ENCODE data around the gene TLE5. TPM values are rescaled to one million over a fixed set of nuclear protein-coding genes. Genes with fewer than 3 reads are reported as not detected.
A peak's percentile ranks its signal among the peaks of the same experiment; 100 is the strongest.

TLE5 gene
- total and polyA plus RNA-seq, 10 of the 15 experiments (the other 5 are each of a cell fraction or from before 2014, with no cell fraction given), result 2.5 to 373 (median 154) TPM

- in situ Hi-C loops (cut with MboI), result no loop called here
- 93% methylated on average over 20 of the region's 20 CpGs for WGBS (ENCODE audit: insufficient coverage, insufficient replicate concordance, low lambda C conversion rate, missing lambda C conversion rate)
- H2AFZ ChIP-seq (ENCODE audit: control insufficient read depth, low read depth, low read length), result no peak overlapping the region
- BruUV-seq (replicated peaks), result no TSS peak
- H3K4me1 ChIP-seq (ENCODE audit: control insufficient read depth, insufficient read depth, low read length), result peaks cover 12% of the 10 kb centered on the region
- peaks cover 29% of the 10 kb centered on the region for H3K79me2 ChIP-seq (ENCODE audit: control insufficient read depth, insufficient read depth, low read length)
- no peak for DNase-seq (ENCODE audit: low read depth, low spot score)
- H3K4me3 ChIP-seq, result no peak overlapping the region
- no peak overlapping the region for H3K4me2 ChIP-seq (ENCODE audit: control insufficient read depth, insufficient read depth)
- no peak for ATAC-seq
- peak; percentile 36; the same call in 1 of the 2 replicates for TF ChIP-seq POLR2AphosphoS5 (IDR thresholded peaks at IDR 0.05; ENCODE audit: low read length)
- TF ChIP-seq POLR2AphosphoS2 (IDR thresholded peaks at IDR 0.05; ENCODE audit: low read depth, low read length), result 0 out of 2 replicates have a peak, but pooled peaks have one; percentile 27
- no peak for TF ChIP-seq BACH1 (IDR thresholded peaks at IDR 0.05; ENCODE audit: borderline replicate concordance)
- no peak overlapping the region for H3K27ac ChIP-seq (ENCODE audit: control insufficient read depth, insufficient read depth)
- POLR2A ChIA-PET, result interaction anchor here (1.3 kb wide), 1 partner anchor 18 kb away, joined by 3 read pairs; no protein-coding TSS in a partner anchor
- intact Hi-C loops (cut with micrococcal nuclease; ENCODE audit: unreplicated experiment), result no loop called here
- FAIRE-seq, result no peak
- SMC1A ChIA-PET (ENCODE audit: uncharacterized antibody, unreplicated experiment), result interaction anchor here (1.6 kb wide), 1 partner anchor 16 kb away, joined by 4 read pairs; no protein-coding TSS in a partner anchor
- no peak overlapping the region for H3K9ac ChIP-seq (ENCODE audit: control insufficient read depth, insufficient read depth, low read length)
- H4K20me1 ChIP-seq (ENCODE audit: control insufficient read depth, insufficient read depth), result peaks cover 11% of the 10 kb centered on the region; the same call in 1 of the 2 replicates
- peaks cover 17 to 20% of the 10 kb centered on the region in 2 experiments; a peak in 3 of 4 replicates for H3K36me3 ChIP-seq (ENCODE audit: control insufficient read depth in 2 of 2, insufficient read depth in 2 of 2, low read length in 1 of 2)
- H3K27me3 ChIP-seq (replicated peaks in 1 of 2; ENCODE audit: control insufficient read depth in 2 of 2, insufficient read depth in 2 of 2, low read length in 1 of 2), result no peaks in the 10 kb centered on the region
- H3K9me3 ChIP-seq (replicated peaks; ENCODE audit: control insufficient read depth, insufficient read depth, low read length), result no peaks in the 10 kb centered on the region
- CTCF ChIA-PET, result interaction anchor here (0.5 kb wide), 1 partner anchor 10 kb away, joined by 3 read pairs; no protein-coding TSS in a partner anchor
- RAD21 ChIA-PET (ENCODE audit: unreplicated experiment), result no interaction called here
Observed at GRCh38 chr19:3058009-3058820, 4.1 kb downstream of the TLE5 start.

- POLR2A ChIA-PET, result interaction anchor here (1.3 kb wide), 1 partner anchor 17 kb away, joined by 3 read pairs; no protein-coding TSS in a partner anchor
- H3K9me3 ChIP-seq (replicated peaks; ENCODE audit: control insufficient read depth, insufficient read depth, low read length), result no peaks in the 10 kb centered on the region
- H3K79me2 ChIP-seq (ENCODE audit: control insufficient read depth, insufficient read depth, low read length), result peaks cover 25% of the 10 kb centered on the region
- DNase-seq (ENCODE audit: low read depth, low spot score) (no peak), FAIRE-seq (no peak), ATAC-seq (no peak)
- TF ChIP-seq POLR2AphosphoS5 (IDR thresholded peaks at IDR 0.05; ENCODE audit: low read length), result 0 out of 2 replicates have a peak, but pooled peaks have one; percentile 4
- no peak for TF ChIP-seq E4F1 (IDR thresholded peaks at IDR 0.05; ENCODE audit: borderline replicate concordance, partially characterized antibody)
- CTCF ChIA-PET, result interaction anchor here (0.6 kb wide), 1 partner anchor 33 kb away, joined by 3 read pairs; no protein-coding TSS in a partner anchor
- SMC1A ChIA-PET (ENCODE audit: uncharacterized antibody, unreplicated experiment), result no interaction called here
- H3K27me3 ChIP-seq (replicated peaks in 1 of 2; ENCODE audit: control insufficient read depth in 2 of 2, insufficient read depth in 2 of 2, low read length in 1 of 2), result no peaks in the 10 kb centered on the region
- 85% methylated on average over 10 of the region's 26 CpGs for WGBS (ENCODE audit: insufficient coverage, insufficient replicate concordance, low lambda C conversion rate, missing lambda C conversion rate)
- no peak overlapping the region for H3K27ac ChIP-seq (ENCODE audit: control insufficient read depth, insufficient read depth)
- H3K4me3 ChIP-seq, result no peak overlapping the region
- H3K36me3 ChIP-seq (ENCODE audit: control insufficient read depth in 2 of 2, insufficient read depth in 2 of 2, low read length in 1 of 2), result peaks cover 17 to 20% of the 10 kb centered on the region in 2 experiments; a peak in 3 of 4 replicates
- peaks cover 9% of the 10 kb centered on the region; the same call in 1 of the 2 replicates for H3K4me1 ChIP-seq (ENCODE audit: control insufficient read depth, insufficient read depth, low read length)
- H3K9ac ChIP-seq (ENCODE audit: control insufficient read depth, insufficient read depth, low read length), result no peak overlapping the region
- H4K20me1 ChIP-seq (ENCODE audit: control insufficient read depth, insufficient read depth), result peaks cover 11% of the 10 kb centered on the region; the same call in 1 of the 2 replicates
- in situ Hi-C loops (cut with MboI), result no loop called here
- H3K4me2 ChIP-seq (ENCODE audit: control insufficient read depth, insufficient read depth), result no peak overlapping the region
- RAD21 ChIA-PET (ENCODE audit: unreplicated experiment), result no interaction called here
- intact Hi-C loops (cut with micrococcal nuclease; ENCODE audit: unreplicated experiment), result no loop called here
- BruUV-seq (replicated peaks), result no TSS peak
- no peak overlapping the region for H2AFZ ChIP-seq (ENCODE audit: control insufficient read depth, low read depth, low read length)
Observed at GRCh38 chr19:3057275-3057714, 5.0 kb downstream of the TLE5 start.

Measured in GM12878 (cell line).